Measurements from ENCODE around the gene ELOVL2. TPM values are rescaled to one million over a fixed set of nuclear protein-coding genes. Genes with fewer than 3 reads are reported as not detected.
"Not testable (repeated sequence)": the region's sequence is repeated elsewhere in the genome, so short reads cannot be mapped to it uniquely, and the experiment has no call there.

The ELOVL2 gene
- total RNA-seq, 1 donor from 2014 or later = not detected

- no peak for DNase-seq
- Mint-ChIP-seq H3K27me3 (peaks cover 4% of the 10 kb centered on the region), H3K27ac (no peak overlapping the region), H3K4me1 (no peaks in the 10 kb centered on the region), H3K4me3 (no peak overlapping the region), H3K9me3 (no peaks in the 10 kb centered on the region), H3K36me3 (ENCODE audit: low read depth) (no peaks in the 10 kb centered on the region)
- intact Hi-C loops (cut with micrococcal nuclease) = no loop called here
Observed at GRCh38 chr6:11007715-11008608, 36.1 kb downstream of the ELOVL2 start.

- intact Hi-C loops (cut with micrococcal nuclease) = no loop called here
- no peak for DNase-seq
- H3K27me3 Mint-ChIP-seq = peaks cover 7% of the 10 kb centered on the region
Observed at GRCh38 chr6:11006061-11006460, 38.0 kb downstream of the ELOVL2 start.

GRCh38 chr6:11003297-11003696, 40.8 kb downstream of the ELOVL2 start:
- H3K27ac Mint-ChIP-seq; DNase-seq; H3K4me1 Mint-ChIP-seq; H3K4me3 Mint-ChIP-seq; intact Hi-C loops (cut with micrococcal nuclease); H3K36me3 Mint-ChIP-seq (ENCODE audit: low read depth); H3K27me3 Mint-ChIP-seq; H3K9me3 Mint-ChIP-seq: not testable (repeated sequence)

More at GRCh38 chr6:11006061-11006460, 38.0 kb downstream of the ELOVL2 start:
- no peaks in the 10 kb centered on the region for H3K4me1 Mint-ChIP-seq
- no peaks in the 10 kb centered on the region for H3K9me3 Mint-ChIP-seq
- no peaks in the 10 kb centered on the region for H3K36me3 Mint-ChIP-seq (ENCODE audit: low read depth)
- no peak overlapping the region for H3K27ac Mint-ChIP-seq
- H3K4me3 Mint-ChIP-seq = no peak overlapping the region

GRCh38 chr6:11002176-11002575, 41.9 kb downstream of the ELOVL2 start:
- intact Hi-C loops (cut with micrococcal nuclease) = no loop called here
- H3K9me3 Mint-ChIP-seq = no peaks in the 10 kb centered on the region
- no peak overlapping the region for H3K27ac Mint-ChIP-seq
- no peaks in the 10 kb centered on the region for H3K4me1 Mint-ChIP-seq
- H3K27me3 Mint-ChIP-seq = peaks cover 10% of the 10 kb centered on the region
- no peak overlapping the region for H3K4me3 Mint-ChIP-seq
- no peak for DNase-seq
- H3K36me3 Mint-ChIP-seq (ENCODE audit: low read depth) = no peaks in the 10 kb centered on the region

GRCh38 chr6:10999994-11000393, 44.1 kb downstream of the ELOVL2 start:
- Mint-ChIP-seq H3K36me3 (ENCODE audit: low read depth) (no peaks in the 10 kb centered on the region), H3K4me1 (no peaks in the 10 kb centered on the region), H3K27ac (no peak overlapping the region), H3K27me3 (peaks cover 10% of the 10 kb centered on the region), H3K4me3 (no peak overlapping the region), H3K9me3 (no peaks in the 10 kb centered on the region)
- intact Hi-C loops (cut with micrococcal nuclease) = no loop called here
- no peak for DNase-seq

DNA sequence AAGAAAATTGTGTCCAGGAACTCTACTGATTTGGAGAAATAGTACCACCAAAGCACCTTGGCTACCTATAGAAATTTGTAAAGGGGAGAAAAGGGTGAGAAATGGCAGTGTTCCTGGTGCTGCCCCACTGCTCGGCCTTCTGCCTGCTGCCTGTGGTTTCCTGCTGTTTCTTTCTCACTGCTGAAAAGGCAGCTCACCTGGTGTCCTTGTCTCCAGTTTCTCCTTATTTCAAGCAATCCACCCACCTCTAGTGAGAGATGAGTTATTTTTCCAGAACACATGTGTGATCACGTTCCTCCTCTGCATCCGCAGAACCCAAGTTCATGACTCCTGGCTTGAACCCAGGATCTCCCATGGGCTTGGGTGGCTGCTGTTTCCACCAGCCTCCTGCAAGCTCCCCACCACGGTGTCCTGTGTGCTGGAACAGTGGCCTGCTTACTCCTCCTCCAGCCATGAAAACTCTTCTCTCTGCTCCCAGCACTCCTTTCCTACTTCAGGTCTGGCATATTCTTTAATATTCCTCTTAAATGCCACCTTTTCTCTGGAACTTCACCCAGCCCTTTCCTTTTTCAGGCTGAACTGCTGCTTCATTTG, 48.9 kb downstream of the ELOVL2 start:
- intact Hi-C loops (cut with micrococcal nuclease) = no loop called here
- H3K27ac Mint-ChIP-seq = no peak overlapping the region
- H3K27me3 Mint-ChIP-seq = peaks cover 8% of the 10 kb centered on the region
- H3K4me1 Mint-ChIP-seq = no peaks in the 10 kb centered on the region
- no peaks in the 10 kb centered on the region for H3K36me3 Mint-ChIP-seq (ENCODE audit: low read depth)
- H3K4me3 Mint-ChIP-seq = no peak overlapping the region
- no peaks in the 10 kb centered on the region for H3K9me3 Mint-ChIP-seq
- DNase-seq = peak; percentile 29

DNA sequence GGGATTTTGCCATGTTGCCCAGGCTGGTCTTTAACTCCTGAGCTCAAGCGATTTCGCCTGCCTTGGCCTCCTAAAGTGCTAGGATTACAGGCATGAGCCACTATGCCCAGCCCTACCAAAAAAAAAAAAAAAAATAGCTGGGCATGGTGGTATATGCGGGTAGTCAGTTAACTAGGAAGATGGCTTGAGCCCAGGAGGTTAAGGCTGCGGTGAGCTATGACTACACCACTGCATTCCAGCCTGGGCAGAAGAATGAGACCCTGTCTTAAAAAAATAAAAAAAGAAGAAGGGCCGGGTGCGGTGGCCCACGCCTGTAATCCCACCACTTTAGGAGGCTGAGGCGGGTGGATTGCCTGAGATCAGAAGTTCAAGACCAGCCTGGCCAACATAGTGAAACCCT, 50.2 kb downstream of the ELOVL2 start:
- Mint-ChIP-seq H3K27me3 (peaks cover 4% of the 10 kb centered on the region), H3K27ac (no peak overlapping the region), H3K4me1 (no peaks in the 10 kb centered on the region), H3K9me3 (no peaks in the 10 kb centered on the region), H3K36me3 (ENCODE audit: low read depth) (no peaks in the 10 kb centered on the region), H3K4me3 (no peak overlapping the region)
- DNase-seq = no peak
- intact Hi-C loops (cut with micrococcal nuclease) = no loop called here

DNA sequence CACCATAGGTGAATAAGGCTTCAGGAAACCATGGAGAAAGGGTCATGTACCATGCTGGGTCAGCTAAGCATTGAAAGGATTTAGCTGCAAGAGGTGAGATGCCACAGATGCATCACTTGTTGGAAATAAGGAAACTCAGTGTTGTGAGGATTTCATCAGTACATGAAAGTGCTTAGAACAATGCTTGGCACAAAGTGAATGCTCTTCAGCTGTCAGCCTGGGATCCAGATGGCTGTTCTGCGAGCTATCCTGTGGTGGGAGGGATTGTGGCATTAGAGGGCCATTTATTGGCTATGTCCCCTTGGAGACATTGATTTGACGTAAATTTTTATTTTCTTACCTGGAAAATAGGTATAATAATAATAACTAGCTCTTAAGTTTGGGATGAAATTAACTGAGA, 53.0 kb downstream of the ELOVL2 start:
- peaks cover 4% of the 10 kb centered on the region for H3K27me3 Mint-ChIP-seq
- intact Hi-C loops (cut with micrococcal nuclease) = no loop called here

GRCh38 chr6:10989587-10989986, 54.5 kb downstream of the ELOVL2 start:
- Mint-ChIP-seq H3K27ac (no peak overlapping the region), H3K9me3 (no peaks in the 10 kb centered on the region), H3K4me3 (no peak overlapping the region), H3K36me3 (ENCODE audit: low read depth) (no peaks in the 10 kb centered on the region), H3K27me3 (peaks cover 4% of the 10 kb centered on the region), H3K4me1 (no peaks in the 10 kb centered on the region)
- DNase-seq = peak; percentile 37
- intact Hi-C loops (cut with micrococcal nuclease) = no loop called here

More for the DNA sequence above, 53.0 kb downstream of the ELOVL2 start:
- H3K9me3 Mint-ChIP-seq = no peaks in the 10 kb centered on the region
- H3K4me3 Mint-ChIP-seq = no peak overlapping the region
- no peak for DNase-seq
- no peaks in the 10 kb centered on the region for H3K4me1 Mint-ChIP-seq
- H3K27ac Mint-ChIP-seq = no peak overlapping the region
- no peaks in the 10 kb centered on the region for H3K36me3 Mint-ChIP-seq (ENCODE audit: low read depth)

DNA sequence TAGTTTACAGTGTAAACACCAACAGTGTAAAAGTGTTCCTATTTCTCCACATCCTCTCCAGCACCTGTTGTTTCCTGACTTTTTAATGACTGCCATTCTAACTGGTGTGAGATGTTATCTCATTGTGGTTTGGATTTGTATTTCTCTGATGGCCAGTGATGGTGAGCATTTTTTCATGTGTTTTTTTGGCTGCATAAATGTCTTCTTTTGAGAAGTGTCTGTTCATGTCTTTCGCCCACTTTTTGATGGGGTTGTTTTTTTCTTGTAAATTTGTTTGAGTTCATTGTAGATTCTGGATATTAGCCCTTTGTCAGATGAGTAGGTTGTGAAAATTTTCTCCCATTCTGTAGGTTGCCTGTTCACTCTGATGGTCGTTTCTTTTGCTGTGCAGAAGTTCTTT, 59.1 kb downstream of the ELOVL2 start:
- H3K9me3 Mint-ChIP-seq; intact Hi-C loops (cut with micrococcal nuclease); H3K4me3 Mint-ChIP-seq; H3K27ac Mint-ChIP-seq; H3K36me3 Mint-ChIP-seq (ENCODE audit: low read depth); DNase-seq; H3K27me3 Mint-ChIP-seq; H3K4me1 Mint-ChIP-seq: not testable (repeated sequence)

GRCh38 chr6:10981409-10981808, 62.7 kb downstream of the ELOVL2 start:
- no peak overlapping the region for H3K4me3 Mint-ChIP-seq
- intact Hi-C loops (cut with micrococcal nuclease) = no loop called here
- no peak for DNase-seq
- no peaks in the 10 kb centered on the region for H3K36me3 Mint-ChIP-seq (ENCODE audit: low read depth)
- no peak overlapping the region for H3K27ac Mint-ChIP-seq
- H3K4me1 Mint-ChIP-seq = no peaks in the 10 kb centered on the region
- H3K9me3 Mint-ChIP-seq = no peaks in the 10 kb centered on the region
- no peaks in the 10 kb centered on the region for H3K27me3 Mint-ChIP-seq

DNA sequence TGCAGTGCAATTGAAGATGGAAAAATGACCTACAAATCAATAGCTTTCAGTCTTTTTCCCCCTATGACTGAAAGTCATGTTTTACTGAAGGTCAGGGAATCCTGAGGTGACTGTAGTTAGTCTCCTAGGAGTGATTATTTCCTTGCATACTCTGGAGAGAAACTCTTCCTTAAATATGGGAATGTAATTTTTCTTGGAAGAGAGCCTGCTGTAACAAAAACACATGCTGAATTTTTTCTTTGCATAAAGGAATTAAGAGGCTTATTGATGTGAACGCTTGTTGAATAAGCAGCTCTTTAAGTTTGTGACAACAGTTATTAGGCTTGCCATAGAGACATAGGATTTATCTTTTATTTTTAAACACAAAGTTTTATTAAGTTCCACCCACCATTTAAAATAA, 64.5 kb downstream of the ELOVL2 start:
- Mint-ChIP-seq H3K27me3 (no peaks in the 10 kb centered on the region), H3K9me3 (no peaks in the 10 kb centered on the region), H3K4me1 (no peaks in the 10 kb centered on the region), H3K27ac (no peak overlapping the region), H3K4me3 (no peak overlapping the region), H3K36me3 (ENCODE audit: low read depth) (no peaks in the 10 kb centered on the region)
- intact Hi-C loops (cut with micrococcal nuclease) = no loop called here
- no peak for DNase-seq

GRCh38 chr6:10977231-10977968, 66.7 kb downstream of the ELOVL2 start:
- intact Hi-C loops (cut with micrococcal nuclease) = no loop called here
- Mint-ChIP-seq H3K27ac (no peak overlapping the region), H3K4me1 (no peaks in the 10 kb centered on the region), H3K4me3 (no peak overlapping the region), H3K9me3 (no peaks in the 10 kb centered on the region), H3K36me3 (ENCODE audit: low read depth) (no peaks in the 10 kb centered on the region), H3K27me3 (no peaks in the 10 kb centered on the region)
- DNase-seq = peak; percentile 40

DNA sequence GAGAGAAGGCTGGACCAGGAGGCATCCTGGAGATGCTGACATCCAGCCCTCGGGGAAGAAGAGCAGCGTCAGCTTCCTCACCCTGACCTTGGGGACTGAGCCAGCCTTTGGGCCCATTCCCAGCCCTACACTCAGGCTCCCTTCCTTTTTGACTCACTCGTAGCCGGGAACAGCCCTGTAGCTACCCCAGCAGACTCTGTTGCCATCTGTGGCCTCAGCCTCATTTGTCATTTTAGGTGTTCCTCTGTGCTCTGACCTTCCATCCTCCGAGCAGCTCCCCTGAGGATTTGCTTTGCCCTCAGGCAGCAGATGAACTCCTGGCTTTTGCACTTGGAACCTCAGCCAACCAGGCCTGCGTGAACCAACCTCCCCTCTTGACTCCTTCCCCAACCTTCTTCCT, 67.5 kb downstream of the ELOVL2 start:
- H3K27ac Mint-ChIP-seq = no peak overlapping the region
- intact Hi-C loops (cut with micrococcal nuclease) = no loop called here

More for the DNA sequence above, 67.5 kb downstream of the ELOVL2 start:
- Mint-ChIP-seq H3K4me3 (no peak overlapping the region), H3K4me1 (no peaks in the 10 kb centered on the region), H3K9me3 (no peaks in the 10 kb centered on the region), H3K27me3 (no peaks in the 10 kb centered on the region), H3K36me3 (ENCODE audit: low read depth) (no peaks in the 10 kb centered on the region)
- DNase-seq = peak; percentile 40

Data from activated CD4-positive, alpha-beta T cell treated with anti-CD3 and anti-CD28 coated beads, Interleukin-2, amount 10 ng/mL, durations not matched to agents 24 days and 14 days (primary cell).